ENCODE measurements around the gene ACADVL.

Gene ACADVL

DNA sequence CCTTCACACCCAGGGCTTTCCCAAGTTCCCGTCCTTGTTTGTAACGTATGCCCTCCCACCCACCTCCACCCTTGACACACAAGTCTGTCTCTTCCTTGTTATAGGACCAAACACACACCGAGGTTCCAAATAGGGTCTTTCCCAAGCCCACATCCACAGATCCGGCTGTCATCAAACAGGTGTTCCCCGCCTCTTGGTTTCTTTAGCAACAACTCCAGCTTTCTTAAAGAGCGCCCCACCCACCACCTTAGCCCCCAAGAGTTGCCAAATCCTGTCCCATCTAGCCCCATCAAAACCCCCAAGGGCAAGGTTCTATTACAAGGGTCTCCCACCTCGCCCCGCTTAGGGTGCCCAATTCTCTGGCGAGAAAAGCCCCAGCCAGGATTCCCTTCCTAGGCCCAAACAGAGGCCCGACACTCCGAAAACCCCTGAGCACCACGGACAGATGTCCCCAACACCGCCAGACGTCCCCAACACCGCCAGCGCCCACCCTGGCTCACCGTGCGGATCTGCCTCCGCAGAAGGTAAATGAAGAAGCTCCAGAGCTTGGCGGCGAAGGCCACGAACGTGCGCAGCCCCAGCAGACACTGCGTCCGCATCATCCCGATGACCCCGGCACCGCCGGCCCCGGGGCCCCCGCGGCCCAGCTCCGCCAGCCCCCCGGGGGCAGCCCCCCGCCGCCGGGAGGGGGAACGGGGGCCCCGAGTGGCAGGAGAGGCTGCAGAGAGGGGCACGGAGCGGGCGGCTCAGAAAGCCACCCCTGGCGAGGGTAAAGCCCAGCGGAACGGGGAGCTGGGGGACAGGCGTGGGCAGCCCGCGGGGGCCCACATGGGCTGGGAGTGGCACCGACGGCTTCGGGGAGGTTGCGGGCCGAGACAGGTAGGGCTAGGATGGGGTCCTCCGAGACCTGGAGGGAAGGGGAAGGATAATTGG lies 31.2 kb downstream of the ACADVL start:
- no peak for DNase-seq (ENCODE audit: low read depth in 2 of 2, low spot score in 1 of 2)

DNA sequence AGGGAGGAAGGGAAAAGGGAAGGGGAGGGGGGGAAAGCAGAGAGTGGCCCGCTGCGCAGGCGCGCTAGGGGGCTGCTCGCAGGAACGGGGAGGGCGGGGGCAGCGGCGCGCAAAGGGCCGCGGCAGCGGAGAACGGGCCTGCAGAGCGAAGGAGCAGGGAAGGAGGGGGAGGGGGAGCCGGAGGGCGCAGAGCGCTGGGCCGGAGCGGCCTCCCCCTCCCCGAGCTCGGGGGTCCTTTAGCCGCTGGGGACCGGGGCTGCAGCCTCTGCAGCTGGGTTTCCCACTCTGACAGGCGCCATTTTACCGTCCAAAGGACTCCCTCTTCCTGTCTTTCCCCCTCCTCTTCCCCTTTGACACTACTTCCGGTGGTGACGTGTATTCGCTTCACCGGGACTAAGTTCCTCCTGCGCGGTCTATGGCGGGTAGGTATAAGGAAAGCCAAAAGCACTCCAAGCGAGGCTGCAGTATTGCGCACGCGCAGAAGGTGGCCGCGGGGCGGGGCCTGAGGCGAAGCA lies 32.0 kb downstream of the ACADVL start, which contains the start of gene CTDNEP1:
CTDNEP1 (minus strand) TSS at position 74 of the 515 bp plus-strand sequence. CDS start 438 bp downstream, outside the sequence.
- DNase-seq (ENCODE audit: low read depth in 2 of 2, low spot score in 1 of 2): peak; percentile 98 to 99

DNA sequence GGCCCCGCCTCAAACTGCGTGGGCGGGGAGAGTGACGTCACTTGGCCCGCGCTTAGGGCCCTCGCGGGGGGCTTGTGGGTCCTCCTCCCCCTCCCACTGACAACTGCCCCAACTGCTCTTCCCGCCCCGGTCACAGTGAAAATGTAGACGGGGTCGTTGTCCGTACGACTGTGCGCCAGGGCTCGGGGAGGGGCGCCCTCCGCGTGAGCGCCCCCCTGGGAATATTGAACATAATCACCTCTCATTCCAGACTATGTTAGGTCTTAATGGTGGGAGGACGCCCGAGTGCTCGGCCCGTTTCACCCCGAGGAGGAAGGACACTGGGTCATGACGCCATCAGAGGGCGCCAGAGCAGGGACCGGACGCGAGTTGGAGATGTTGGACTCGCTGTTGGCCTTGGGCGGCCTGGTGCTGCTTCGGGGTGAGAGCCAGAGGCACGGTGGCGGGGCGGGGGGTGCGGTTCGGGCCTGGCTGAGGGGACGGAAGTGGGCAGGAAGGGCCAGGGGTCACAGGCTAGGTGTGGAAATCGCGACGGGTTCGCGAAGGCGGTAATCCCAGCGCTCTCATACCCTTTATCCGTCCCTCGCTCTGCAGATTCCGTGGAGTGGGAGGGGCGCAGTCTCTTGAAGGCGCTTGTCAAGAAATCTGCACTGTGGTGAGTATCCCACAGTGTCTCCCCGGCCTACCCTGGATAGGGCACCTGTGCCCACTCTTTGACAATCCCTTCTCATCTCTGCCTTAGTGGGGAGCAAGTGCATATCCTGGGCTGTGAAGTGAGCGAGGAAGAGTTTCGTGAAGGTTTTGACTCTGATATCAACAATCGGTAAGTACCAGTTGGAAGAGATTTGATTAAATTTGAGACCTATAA lies 32.7 kb downstream of the ACADVL start, which contains the start of gene ELP5:
ELP5 (plus strand) TSS at position 40 of the 868 bp plus-strand sequence; CDS start at position 376, 336 bp downstream.
- DNase-seq (ENCODE audit: low read depth in 2 of 2, low spot score in 1 of 2): peak; percentile 72 to 73

DNA sequence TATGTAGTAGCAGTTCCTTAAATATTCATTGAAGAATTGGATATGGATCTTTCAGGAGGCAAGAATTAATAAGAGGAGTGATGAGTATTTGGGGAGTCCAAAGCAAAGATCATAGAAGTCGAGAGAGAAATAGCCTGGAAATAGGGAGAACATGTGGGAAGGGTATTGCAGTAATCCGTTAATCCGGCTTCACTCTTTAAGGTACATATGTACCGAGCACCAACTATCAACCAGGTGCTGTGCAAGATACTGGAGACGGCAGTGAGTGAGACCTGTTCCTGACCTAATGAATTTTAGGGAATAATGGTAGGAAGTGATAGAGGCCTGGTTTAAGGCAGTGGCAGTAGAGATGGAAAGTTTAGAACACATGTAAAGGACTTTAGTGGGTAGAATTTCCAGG lies 33.3 kb downstream of the ACADVL start:
- DNase-seq (ENCODE audit: low read depth in 2 of 2, low spot score in 1 of 2): no peak

DNA sequence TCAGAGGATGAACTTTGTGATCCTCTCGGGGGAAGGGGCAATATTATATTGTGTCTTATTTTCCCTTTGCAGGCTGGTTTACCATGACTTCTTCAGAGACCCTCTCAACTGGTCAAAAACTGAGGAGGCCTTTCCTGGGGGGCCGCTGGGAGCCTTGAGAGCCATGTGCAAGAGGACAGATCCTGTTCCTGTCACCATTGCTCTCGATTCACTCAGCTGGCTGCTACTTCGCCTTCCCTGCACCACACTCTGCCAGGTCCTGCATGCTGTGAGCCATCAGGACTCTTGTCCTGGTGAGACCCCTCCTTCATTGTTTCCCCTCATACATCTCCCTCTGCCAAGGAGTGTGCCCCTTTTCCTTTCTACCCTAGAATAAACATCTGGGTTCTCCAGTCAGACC lies 34.8 kb downstream of the ACADVL start:
- DNase-seq (ENCODE audit: low read depth in 2 of 2, low spot score in 1 of 2): no peak

DNA sequence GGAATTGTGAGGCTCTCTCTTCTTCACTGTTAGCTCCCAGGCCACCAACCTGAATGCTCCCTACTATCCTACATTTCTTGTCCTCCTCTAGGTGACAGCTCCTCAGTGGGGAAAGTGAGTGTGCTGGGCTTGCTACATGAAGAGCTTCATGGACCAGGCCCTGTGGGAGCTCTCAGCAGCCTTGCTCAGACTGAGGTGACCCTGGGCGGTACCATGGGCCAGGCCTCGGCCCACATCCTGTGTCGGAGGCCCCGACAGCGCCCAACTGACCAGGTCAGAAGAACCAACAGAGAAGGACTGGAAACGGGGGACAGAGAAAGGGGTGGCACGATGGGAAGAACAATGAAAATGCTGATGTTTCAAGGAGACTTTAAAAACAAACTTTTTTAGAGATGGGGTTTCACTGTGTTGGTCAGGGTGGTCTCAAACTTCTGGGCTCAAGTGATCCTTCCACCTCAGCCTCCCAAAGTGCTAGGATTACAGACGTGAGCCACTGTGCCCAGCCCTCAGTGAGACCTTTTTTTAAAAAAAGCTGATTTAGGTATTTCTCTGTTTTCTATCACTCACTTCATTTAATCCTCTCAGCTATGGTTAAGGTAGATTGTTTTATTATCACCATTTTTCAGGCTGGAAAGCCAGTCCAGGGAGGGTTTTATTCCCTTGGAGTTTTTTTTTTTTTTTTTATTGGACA lies 37.2 kb downstream of the ACADVL start:
- no peak for DNase-seq (ENCODE audit: low read depth in 2 of 2, low spot score in 1 of 2)

DNA sequence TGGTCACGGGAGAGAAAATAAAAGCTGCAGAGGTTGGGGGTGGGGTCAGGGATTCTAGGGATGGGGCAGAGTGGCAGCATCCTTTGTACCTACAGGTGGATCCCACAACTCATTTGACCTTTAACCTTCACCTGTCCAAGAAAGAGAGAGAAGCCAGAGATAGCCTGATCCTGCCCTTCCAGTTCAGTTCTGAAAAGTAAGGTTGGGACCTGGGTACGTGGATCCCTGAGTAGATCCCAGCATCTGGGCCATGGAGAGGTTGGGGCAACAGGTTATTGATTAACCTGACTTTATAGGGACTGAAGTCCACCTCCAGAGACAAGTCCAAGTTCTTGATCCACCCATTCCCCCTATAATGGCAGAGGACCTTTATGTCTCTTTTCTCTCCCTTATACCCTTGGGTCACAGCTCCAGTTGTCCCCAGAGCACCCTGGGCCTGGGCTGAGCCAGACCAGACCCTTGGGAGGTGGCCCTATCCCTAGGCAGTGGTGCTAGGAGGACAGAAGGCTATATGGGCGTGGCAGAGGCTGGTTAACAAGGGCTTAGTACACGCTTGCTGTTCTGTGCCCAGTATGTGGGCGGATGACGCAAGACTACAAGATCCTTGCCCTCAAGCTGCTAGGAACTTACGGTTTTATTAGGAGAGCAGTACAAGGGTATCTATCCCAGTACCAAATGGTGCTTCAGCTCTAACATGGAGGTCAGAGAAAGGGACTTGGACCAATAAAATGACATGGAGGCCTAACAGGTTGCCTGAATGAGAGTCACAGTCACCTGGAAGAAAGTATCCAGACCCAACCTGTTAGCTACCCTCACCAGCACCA lies 39.2 kb downstream of the ACADVL start:
- no peak for DNase-seq (ENCODE audit: low read depth in 2 of 2, low spot score in 1 of 2)

DNA sequence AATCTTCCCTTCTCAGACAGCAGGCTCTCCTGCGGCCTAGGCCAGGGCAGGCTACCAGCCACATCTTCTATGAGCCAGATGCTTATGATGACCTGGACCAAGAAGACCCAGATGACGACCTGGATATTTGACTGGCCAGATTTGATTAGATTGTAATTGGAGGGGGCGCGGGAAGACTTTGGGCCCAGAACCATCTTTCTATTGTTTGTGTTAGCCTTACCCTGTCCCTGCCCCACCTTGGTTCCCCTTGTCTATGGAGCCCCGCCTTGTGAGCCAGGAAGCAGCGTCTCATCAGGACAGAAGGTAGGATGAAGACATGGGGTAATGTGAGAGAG lies 39.8 kb downstream of the ACADVL start:
- no peak for DNase-seq (ENCODE audit: low read depth in 2 of 2, low spot score in 1 of 2)

DNA sequence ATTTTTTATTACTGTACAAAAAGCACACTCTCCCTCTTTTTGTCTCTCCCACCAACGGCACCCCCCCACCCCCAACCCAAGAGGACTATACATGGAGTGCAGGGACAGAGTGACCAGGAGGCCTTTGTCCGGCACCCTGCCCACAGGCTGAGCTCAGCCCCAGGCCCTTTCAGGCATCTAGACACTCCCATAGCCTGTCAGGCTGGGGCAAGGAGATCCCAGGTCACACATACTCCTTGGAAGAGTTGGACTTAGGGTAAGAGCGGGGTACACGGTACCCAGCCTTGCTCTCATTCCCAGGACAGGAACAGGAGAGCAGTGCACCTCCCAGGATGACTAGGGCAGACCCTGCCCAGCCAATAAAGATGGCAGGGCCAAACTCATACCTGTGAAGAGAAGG lies 40.4 kb downstream of the ACADVL start:
- DNase-seq (ENCODE audit: low read depth in 2 of 2, low spot score in 1 of 2): no peak

DNA sequence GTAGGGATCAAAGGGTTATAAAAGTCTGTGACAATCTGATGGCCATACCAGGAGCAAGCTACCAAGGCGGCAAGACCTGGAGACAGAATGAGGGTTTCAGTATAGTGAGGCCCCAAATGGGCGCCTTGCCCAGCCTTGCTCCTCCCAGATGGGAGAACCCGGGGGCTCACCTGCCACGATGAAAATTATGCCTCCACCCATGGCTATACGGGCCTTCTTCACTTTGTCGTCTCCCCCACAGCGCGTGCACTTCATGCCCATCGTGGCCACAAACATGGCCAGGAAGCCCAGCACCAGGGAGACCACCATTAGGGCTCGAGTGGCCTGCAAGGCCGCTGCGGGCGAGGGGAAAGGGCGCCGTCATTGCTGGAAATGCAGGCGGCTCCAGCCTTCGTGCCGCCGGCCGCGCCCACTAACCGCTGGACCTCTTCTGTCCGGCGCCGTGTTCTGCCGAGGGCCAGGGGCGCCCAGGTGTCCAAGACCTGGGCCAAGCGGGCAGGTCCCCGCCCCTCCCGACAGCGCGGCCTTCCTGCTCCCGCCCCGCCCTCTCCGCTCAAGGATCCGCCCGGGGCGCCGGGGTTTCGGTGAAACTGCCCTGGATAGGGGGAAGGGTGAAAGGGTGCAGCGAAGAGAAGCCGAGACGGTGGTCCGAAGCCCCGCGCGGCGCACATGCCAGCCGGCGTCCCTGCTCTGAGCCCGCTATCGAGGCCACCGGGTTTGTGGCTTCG lies 41.1 kb downstream of the ACADVL start:
- DNase-seq (ENCODE audit: low read depth in 2 of 2, low spot score in 1 of 2): no peak

DNA sequence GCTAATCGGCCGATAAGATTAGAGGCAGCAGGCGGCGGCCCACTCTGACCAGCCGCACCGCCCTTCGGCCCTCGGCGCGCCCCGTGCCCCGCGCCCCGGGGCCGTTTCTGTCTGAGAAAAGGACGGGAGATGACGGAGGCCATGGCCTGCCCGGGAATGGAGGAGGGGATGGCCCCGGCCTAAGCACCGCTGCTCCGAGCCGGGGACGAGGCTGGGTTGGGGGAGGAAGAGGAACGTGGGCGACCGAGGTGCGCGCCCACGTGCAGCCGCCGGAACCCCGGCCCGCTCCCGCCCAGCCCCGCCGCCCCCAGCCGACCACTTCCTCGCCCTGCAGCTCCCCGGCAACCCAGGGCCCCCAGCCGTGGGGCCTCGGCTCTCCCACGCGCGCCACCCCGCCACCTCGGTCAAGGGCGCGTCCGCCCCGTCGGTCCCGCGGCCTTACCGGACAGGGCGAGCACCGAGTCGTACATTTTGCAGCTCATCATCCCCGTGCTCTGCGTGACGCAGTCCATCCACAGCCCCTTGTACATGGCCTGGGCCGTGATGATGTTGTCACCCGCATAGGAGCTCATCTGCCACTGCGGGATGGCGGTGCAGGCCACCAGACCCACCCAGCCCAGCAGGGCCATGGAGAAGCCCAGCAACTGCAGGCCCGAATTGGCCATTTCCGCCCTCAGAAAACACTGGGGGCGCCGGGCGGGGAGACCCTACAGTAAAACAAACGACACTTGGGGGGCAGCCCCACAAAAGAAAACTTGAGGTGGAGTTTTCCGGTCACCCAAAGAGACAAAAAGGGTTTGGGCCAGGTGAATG lies 41.8 kb downstream of the ACADVL start:
- no peak for DNase-seq (ENCODE audit: low read depth in 2 of 2, low spot score in 1 of 2)

DNA sequence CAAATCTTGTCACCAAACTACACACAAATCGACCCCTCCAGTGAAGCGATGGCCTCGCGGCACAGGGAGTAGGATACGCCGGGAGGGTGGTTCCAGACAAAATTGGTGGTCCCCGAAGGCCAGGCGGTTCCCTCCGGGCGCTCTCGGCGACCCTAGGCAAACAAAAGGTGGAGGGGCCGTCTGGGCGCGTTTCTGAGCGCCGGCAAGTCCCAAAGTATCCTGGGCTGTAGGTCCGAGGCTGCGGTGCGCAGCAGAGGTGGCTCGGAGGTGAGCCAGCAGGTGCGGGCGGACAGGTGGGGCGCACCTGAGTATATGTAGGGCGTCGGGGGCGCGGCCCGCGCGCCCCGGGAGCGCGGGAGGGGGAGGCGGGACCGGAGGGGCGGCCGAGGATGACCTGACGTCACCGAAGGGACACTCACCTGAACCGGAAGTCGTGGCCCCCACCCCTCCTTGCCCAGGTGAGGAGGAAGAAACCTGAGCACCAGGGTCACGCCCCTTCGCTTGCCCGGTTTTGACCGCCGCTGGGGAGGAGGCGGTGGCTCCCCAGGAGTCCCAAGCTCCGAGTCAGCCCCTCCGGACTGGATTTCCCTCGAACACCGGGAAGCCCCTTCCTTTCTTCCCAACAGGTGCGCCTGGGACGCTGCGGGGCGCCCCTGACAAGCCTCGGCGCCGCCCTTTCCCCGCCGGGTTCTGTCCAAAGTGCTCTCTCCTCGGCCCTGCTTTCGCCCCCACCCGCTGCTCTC lies 42.6 kb downstream of the ACADVL start, which contains the start of gene CLDN7:
CLDN7 (minus strand) TSS at position 287 of the 743 bp plus-strand sequence. CDS start 435 bp downstream, outside the sequence.
- no peak for DNase-seq (ENCODE audit: low read depth in 2 of 2, low spot score in 1 of 2)

DNA sequence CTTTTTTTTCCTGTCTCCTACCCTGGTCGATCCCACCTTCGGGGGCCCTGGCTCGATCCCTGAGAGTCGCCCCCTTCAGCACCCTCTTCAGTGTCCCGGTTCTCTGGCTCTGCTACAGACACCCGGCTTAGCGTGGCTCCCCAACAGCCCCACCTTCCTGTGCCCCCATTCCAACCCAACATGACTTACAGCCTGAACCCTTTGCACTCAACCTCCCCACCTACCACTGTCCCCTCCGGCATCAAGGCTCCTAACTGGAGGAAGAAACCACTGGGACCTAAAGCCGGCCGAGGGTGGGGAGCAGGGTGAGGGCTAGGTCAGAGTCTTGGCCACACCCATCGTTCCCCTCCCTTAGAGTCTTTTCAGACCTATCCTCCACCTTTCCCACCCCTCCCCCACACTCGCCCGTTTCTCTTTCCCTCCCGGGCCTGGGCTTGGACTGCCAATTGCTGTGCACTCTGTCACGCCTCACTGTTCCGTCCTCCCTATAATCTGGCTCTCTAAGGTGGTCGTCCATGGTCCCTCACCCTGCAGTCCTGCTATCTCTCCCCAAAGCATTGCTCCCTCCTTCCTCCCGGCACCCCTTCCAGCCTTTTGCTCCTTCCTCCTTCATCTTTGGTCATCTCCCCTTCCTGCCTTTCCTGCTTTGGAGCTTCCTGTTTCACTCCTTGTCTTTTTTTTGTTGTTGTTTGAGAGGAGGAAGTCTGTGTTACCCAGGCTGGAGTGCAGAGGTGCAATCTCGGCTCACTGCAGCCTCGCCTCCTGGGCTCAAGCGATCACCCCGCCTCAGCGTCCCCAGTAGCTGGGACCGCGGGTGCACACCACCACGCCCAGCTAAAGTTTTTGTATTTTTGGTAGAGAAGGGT lies 43.4 kb downstream of the ACADVL start:
- DNase-seq (ENCODE audit: low read depth in 2 of 2, low spot score in 1 of 2): no peak

DNA sequence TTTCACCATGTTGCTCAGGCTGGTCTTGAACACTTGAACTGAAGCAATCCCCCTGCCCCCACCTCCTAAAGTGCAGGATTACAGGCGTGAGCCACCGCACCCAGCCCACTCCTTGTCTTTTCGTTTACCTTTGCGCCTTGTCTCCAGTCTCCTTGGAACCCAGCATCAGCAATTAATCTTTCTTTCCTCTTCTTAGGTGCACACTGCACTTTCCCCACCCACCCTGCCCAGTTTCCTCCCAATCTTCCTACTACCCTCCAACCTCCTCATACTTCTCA lies 44.0 kb downstream of the ACADVL start:
- no peak for DNase-seq (ENCODE audit: low read depth in 2 of 2, low spot score in 1 of 2)

DNA sequence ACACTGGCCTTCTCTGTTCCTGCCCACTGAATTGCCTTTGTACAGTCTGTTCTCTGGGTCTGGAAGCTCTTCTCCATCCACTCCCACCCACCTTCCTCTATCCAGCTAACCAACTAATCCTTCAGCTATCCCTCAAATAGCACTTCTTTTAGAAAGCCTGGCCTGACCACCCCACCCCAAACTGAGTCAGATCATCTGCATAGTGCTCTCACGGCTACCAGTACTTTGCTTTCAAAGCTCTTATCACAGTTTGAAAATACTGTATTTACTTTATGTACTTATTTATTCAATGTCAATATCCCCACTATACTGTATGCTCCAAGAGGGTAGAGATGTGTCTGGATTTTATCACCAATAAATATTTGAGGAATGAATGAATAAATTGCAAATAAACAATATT lies 47.0 kb downstream of the ACADVL start:
- DNase-seq (ENCODE audit: low read depth in 2 of 2, low spot score in 1 of 2): no peak

All from stimulated activated CD8-positive, alpha-beta memory T cell treated with anti-CD3 and anti-CD28 coated beads, Interleukin-4, amount 100 ng/mL, for 1 hour (primary cell).